ENCODE measurements around the gene CDK12.

CDK12 gene

GRCh38 chr17:39548494-39549225 lies 87.4 kb downstream of the CDK12 start:
- DNase-seq (ENCODE audit: low read depth in 2 of 2), result no peak

- no peak for DNase-seq (ENCODE audit: low read depth in 2 of 2)
These were observed 88.7 kb downstream of the CDK12 start for GRCh38 chr17:39549747-39550573.

GRCh38 chr17:39551879-39552278 lies 90.6 kb downstream of the CDK12 start:
- no peak for DNase-seq (ENCODE audit: low read depth in 2 of 2)

- DNase-seq (ENCODE audit: low read depth in 2 of 2), result no peak
These were observed 92.2 kb downstream of the CDK12 start for GRCh38 chr17:39553341-39553945.

- no peak for DNase-seq (ENCODE audit: low read depth in 2 of 2)
These were observed 94.1 kb downstream of the CDK12 start for GRCh38 chr17:39555368-39555767.

- DNase-seq (ENCODE audit: low read depth in 2 of 2), result no peak
These were observed 95.1 kb downstream of the CDK12 start for GRCh38 chr17:39556423-39556822.

GRCh38 chr17:39562395-39562794 lies 101.1 kb downstream of the CDK12 start:
- DNase-seq (ENCODE audit: low read depth in 2 of 2), result no peak

- DNase-seq (ENCODE audit: low read depth in 2 of 2), result no peak
These were observed 101.7 kb downstream of the CDK12 start for GRCh38 chr17:39562976-39563375.

- no peak for DNase-seq (ENCODE audit: low read depth in 2 of 2)
These were observed 102.2 kb downstream of the CDK12 start for GRCh38 chr17:39563476-39563875.

GRCh38 chr17:39564211-39564848 lies 103.0 kb downstream of the CDK12 start:
- no peak for DNase-seq (ENCODE audit: low read depth in 2 of 2)

GRCh38 chr17:39566094-39566850 lies 105.0 kb downstream of the CDK12 start:
- no peak for DNase-seq (ENCODE audit: low read depth in 2 of 2)

GRCh38 chr17:39568702-39569101 lies 107.4 kb downstream of the CDK12 start:
- no peak for DNase-seq (ENCODE audit: low read depth in 2 of 2)

- no peak for DNase-seq (ENCODE audit: low read depth in 2 of 2)
These were observed 107.8 kb downstream of the CDK12 start for GRCh38 chr17:39569126-39569525.

GRCh38 chr17:39572121-39572520 lies 110.8 kb downstream of the CDK12 start:
- no peak for DNase-seq (ENCODE audit: low read depth in 2 of 2)

GRCh38 chr17:39573447-39574298 lies 112.4 kb downstream of the CDK12 start:
- DNase-seq (ENCODE audit: low read depth in 2 of 2), result peak in 1 of 2 donors; percentile 14

- DNase-seq (ENCODE audit: low read depth in 2 of 2), result no peak
These were observed 114.9 kb downstream of the CDK12 start for GRCh38 chr17:39576187-39576586.

- no peak for DNase-seq (ENCODE audit: low read depth in 2 of 2)
These were observed 117.0 kb downstream of the CDK12 start for GRCh38 chr17:39578272-39578671.

GRCh38 chr17:39579318-39580081 lies 118.2 kb downstream of the CDK12 start:
- no peak for DNase-seq (ENCODE audit: low read depth in 2 of 2)

GRCh38 chr17:39580082-39580468 lies 118.8 kb downstream of the CDK12 start:
- no peak for DNase-seq (ENCODE audit: low read depth in 2 of 2)
